Fibroblast of mammary gland (primary cell): Measurements from ENCODE around the gene GRIK2.

Experiments used
- DNase-seq: peaks from one replicate; pipeline ENCODE4 v3.0.0-alpha.2; 2010; ENCODE audit warnings: low read depth
- H3K4me3 ChIP-seq: 2 replicates; pipeline ENCODE4 v1.5.1; 2011; ENCODE audit warnings: low read depth, mild to moderate bottlenecking, low read length, moderate library complexity; ENCODE audit not compliant: control insufficient read depth
- TF ChIP-seq, protein P1 (sequence below): conservative IDR thresholded peaks from 2 replicates; pipeline ENCODE4 v1.5.1; 2011; ENCODE audit warnings: low read depth, low read length, inconsistent platforms; ENCODE audit not compliant: control insufficient read depth, insufficient read depth

The GRIK2 gene

DNA sequence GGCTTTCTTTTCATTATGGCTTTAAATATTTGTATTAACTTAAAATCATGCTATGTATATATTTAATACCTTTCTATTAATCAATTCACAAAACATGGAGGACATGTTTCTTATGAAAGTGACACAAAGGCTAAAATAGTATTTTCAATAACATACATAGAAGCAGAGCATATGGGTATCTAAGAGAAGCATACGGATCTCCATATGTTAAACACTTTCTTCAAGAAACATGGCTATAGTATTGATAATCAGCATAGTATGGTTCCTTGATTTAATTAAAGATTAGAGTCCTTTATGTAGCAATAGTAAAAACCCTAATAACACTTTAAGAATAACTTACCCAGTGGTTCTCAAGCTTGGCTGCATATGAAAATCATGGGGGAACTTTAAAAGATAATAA, 58.5 kb downstream of the GRIK2 start:
- DNase-seq = no peak
- TF ChIP-seq, protein P1, sequence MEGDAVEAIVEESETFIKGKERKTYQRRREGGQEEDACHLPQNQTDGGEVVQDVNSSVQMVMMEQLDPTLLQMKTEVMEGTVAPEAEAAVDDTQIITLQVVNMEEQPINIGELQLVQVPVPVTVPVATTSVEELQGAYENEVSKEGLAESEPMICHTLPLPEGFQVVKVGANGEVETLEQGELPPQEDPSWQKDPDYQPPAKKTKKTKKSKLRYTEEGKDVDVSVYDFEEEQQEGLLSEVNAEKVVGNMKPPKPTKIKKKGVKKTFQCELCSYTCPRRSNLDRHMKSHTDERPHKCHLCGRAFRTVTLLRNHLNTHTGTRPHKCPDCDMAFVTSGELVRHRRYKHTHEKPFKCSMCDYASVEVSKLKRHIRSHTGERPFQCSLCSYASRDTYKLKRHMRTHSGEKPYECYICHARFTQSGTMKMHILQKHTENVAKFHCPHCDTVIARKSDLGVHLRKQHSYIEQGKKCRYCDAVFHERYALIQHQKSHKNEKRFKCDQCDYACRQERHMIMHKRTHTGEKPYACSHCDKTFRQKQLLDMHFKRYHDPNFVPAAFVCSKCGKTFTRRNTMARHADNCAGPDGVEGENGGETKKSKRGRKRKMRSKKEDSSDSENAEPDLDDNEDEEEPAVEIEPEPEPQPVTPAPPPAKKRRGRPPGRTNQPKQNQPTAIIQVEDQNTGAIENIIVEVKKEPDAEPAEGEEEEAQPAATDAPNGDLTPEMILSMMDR = no peak
- H3K4me3 ChIP-seq = no peak overlapping the region

DNA sequence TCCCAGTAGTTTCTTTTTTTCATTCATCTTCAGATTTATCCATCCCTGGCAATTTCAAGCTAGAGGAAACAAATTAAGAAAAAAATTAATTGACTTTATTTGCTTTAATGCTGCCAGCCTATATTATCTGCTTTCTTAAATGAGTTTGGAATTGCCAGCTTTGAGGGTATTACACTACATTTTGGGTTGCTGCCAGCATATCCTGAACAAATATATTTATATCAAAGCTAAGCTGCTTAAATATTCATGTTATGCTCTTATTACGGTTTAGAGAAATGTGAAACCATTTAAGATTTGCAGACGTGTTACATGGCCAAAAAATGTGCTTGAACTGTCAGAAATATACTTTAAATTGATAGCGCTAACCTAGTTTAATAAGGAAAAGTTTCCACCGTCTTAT, 59.7 kb downstream of the GRIK2 start:
- DNase-seq = no peak
- TF ChIP-seq, protein P1 = no peak
- no peak overlapping the region for H3K4me3 ChIP-seq

DNA sequence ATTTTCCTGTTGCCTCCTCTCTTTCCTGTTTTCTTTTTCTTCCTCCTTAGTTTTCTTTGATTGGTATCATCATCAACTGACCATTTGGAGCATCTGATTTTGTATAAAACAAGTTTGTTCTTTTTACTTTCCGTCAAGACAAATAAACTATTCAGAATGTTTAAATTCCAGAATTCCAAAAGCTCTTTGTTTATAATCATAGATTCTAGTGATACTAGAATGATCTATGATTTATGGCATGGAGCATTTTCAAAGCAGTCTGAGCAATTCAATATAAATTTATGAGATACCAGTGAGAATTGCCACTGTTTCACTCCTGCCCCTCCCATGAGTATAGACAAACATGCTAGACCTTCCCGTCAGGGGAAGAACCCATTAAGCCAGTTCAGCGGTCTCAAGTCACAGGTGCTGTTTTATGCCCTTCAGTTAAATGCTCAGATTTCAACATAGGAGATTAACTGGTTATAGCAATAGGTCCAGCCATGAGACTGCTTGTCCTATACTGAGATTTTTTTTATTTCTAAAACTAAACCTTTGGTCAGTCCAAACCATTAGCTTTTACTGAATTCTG, 60.7 kb downstream of the GRIK2 start:
- no peak overlapping the region for H3K4me3 ChIP-seq
- no peak for DNase-seq
- TF ChIP-seq, protein P1 = no peak

DNA sequence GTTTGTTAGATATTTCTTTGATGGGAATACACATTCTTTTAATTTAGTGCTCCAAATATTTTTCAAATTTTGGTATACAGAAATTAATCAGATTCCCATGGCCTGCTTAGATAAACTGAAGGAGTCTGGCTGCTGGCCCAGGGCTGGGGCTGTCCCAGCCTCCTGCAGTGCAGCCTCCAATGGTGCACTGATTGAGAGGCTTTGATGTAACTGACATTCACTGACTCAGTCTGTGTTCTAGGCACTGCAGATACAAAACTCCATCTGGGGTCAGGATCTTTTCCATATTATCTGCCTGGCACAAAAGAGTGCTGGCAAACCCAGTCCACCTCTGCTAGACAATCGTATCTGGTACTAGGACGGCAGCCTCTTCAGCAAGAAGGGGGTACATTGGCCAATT, 64.8 kb downstream of the GRIK2 start:
- H3K4me3 ChIP-seq = no peak overlapping the region
- TF ChIP-seq, protein P1 = no peak
- peak; percentile 24 for DNase-seq

DNA sequence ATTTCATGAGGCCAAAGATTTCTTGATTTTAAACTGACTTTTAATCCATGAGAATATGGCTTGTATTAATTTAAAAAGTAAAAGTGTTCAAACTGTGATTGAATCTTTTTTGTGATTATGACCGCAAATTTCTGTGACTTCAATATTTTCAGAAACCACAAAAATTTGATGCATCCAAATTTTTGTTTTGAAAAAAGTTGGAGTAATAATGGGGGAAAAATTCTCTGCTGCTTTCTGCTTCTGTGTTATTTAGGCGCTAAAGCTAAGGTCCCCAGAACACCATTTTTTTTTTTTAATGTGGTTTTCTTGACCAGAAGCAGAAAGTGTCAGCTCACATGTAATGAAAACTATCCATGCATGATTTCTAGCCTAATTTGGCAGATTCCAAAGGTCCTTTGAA, 65.3 kb downstream of the GRIK2 start:
- DNase-seq = no peak
- TF ChIP-seq, protein P1 = no peak
- H3K4me3 ChIP-seq = no peak overlapping the region

DNA sequence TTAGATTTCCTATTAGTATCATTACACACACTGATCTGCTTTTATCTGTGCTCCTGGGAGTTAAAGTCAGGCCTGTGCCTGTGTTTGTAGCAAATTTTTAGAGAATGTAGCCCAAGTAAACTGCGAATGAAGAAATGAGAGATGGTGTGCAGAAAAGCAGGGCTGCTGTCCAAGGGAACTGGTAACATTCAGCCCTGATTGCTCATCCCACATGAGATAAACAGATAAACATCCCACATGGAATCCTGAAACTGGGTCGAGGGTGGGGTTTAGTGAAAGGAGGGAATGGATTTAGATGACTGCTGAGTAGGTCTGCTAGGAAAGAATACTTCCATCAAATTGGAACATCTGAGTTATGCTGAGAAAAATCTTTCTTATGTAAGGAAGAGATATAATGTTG, 69.1 kb downstream of the GRIK2 start:
- no peak overlapping the region for H3K4me3 ChIP-seq
- DNase-seq = peak; percentile 63
- TF ChIP-seq, protein P1 = no peak

DNA sequence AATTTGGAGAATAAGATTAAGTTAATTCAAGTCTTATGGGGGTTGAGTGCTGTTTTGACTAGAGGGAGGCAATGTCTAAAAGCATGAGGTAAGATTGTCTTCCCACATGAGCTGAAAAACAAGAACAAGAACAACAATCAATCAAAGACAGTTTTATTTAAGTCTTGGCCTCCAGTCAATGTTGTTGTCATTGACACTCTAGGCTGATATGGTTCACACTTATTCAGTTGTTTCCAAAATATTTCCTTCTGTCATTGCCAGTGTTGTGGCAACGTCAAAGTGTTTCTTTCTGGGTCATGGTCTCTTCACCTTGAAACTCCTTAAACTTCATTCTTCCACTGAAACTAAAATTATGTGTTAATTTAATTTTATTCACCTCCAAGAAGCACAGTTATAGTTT, 72.4 kb downstream of the GRIK2 start:
- H3K4me3 ChIP-seq = no peak overlapping the region
- no peak for DNase-seq
- TF ChIP-seq, protein P1 = no peak
